ENCODE data around the gene YIPF2. TPM values are rescaled to one million over a fixed set of nuclear protein-coding genes. Genes with fewer than 3 reads are reported as not detected.
"Not testable (repeated sequence)": the region's sequence is repeated elsewhere in the genome, so short reads cannot be mapped to it uniquely, and the experiment has no call there.

YIPF2 gene
- total RNA-seq, 2 experiments from 2014 or later, result 23.8 to 26.0 TPM

- Mint-ChIP-seq H3K27ac (peak overlapping the region; percentile 82), H3K9me3 (no peaks in the 10 kb centered on the region), H3K27me3 (no peaks in the 10 kb centered on the region), H3K4me1 (peaks cover 43% of the 10 kb centered on the region), H3K36me3 (ENCODE audit: low read depth) (peaks cover 11% of the 10 kb centered on the region), H3K4me3 (peak overlapping the region; percentile 87)
- POLR2A ChIA-PET, result interaction anchor here (1.0 to 2.6 kb wide), 6 partner anchors 9 to 194 kb away, joined by 3 to 12 read pairs (median 4); partner anchors contain the start of genes LDLR, SPC24 and TMED1
- no peak for DNase-seq
- CTCF ChIA-PET, result interaction anchor here (1.3 to 1.4 kb wide), 3 partner anchors 20 to 74 kb away, joined by 4 to 7 read pairs (median 6); no protein-coding TSS in a partner anchor
Measured at GRCh38 chr19:10961073-10961860, 32.8 kb upstream of the YIPF2 start.

DNA sequence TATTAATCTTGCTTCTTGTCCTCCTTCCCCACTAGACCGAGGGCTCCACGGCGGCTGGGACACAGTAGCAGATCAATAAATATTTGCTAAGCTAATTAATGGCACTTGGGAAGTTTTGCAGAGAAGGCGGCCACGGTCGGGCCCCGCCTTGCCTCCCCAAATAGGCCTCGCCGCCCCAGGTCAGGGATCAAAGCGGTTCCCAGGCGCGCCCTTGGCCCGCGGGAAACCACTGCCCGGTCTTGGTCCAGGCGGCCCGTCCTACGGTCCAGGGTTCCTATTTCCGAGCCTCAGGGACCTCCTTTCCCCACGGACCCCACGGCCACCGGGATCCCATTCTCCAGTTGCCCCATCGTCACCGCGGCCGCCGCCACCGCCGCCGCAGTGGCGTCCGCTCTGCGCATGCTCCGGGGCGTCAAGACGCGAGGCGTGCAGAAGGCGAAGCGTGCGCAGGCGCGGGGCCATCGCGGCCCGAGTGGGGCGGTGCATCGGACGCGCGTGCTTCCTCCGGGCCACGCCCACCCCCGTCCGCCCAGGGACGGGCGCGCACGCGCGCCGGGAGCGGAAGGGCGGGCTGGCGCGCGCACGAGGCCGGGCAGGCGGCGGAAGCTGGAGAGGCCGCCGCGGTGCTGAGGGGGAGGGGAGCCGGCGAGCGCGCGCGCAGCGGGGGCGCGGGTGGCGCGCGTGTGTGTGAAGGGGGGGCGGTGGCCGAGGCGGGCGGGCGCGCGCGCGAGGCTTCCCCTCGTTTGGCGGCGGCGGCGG is 32.1 kb upstream of the YIPF2 start, which contains the start of gene SMARCA4:
Gene SMARCA4 (plus strand): TSS at position 717 of the 759 bp plus-strand sequence. CDS start 23,122 bp downstream, outside the sequence.
- Mint-ChIP-seq H3K9me3 (no peaks in the 10 kb centered on the region), H3K27ac (peak within 1 kb of the TSS; percentile 87), H3K36me3 (ENCODE audit: low read depth) (peaks cover 11% of the 10 kb centered on the region), H3K27me3 (no peaks in the 10 kb centered on the region), H3K4me3 (peak within 1 kb of the TSS; percentile 87), H3K4me1 (peaks cover 43% of the 10 kb centered on the region)
- peak; percentile 99 for DNase-seq
- POLR2A ChIA-PET, result interaction anchor here (1.0 to 2.6 kb wide), 7 partner anchors 10 to 195 kb away, joined by 3 to 12 read pairs (median 4); partner anchors contain the start of genes LDLR, SPC24 and TMED1
- CTCF ChIA-PET, result interaction anchor here (1.3 to 1.4 kb wide), 3 partner anchors 19 to 75 kb away, joined by 4 to 7 read pairs (median 6); no protein-coding TSS in a partner anchor

GRCh38 chr19:10959277-10959968 is 31.0 kb upstream of the YIPF2 start:
- peak overlapping the region; percentile 87 for H3K27ac Mint-ChIP-seq
- peaks cover 11% of the 10 kb centered on the region for H3K36me3 Mint-ChIP-seq (ENCODE audit: low read depth)
- not testable (repeated sequence) for H3K27me3 Mint-ChIP-seq, DNase-seq, H3K9me3 Mint-ChIP-seq
- H3K4me1 Mint-ChIP-seq, result peaks cover 37% of the 10 kb centered on the region
- ChIA-PET CTCF (interaction anchor here (1.3 to 1.5 kb wide), 2 partner anchors 15 to 76 kb away, joined by 4 to 5 read pairs; no protein-coding TSS in a partner anchor), POLR2A (interaction anchor here (1.5 to 2.6 kb wide), 3 partner anchors 87 to 196 kb away, joined by 3 to 12 read pairs (median 4); partner anchors contain the start of genes LDLR and SPC24)
- H3K4me3 Mint-ChIP-seq, result peak overlapping the region; percentile 82

DNA sequence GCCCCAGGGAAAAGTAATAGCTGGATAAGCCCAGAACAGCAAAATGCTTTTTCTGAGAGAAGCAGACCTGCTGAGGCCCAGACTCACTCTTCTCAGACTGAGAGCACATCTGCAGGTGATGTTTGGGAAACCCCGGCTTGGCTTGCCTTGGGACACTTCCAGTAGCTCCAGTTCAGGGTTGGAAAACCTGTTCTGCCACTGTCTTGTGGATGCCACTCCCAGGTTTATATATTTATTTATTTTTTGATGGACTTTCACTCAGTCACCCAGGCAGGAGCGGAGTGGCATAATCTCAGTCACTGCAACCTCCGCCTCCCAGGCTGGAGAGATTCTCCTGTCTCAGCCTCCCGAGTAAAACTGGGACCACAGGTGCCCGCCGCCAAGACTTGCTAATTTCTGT is 24.4 kb upstream of the YIPF2 start:
- no peak overlapping the region for H3K4me3 Mint-ChIP-seq
- CTCF ChIA-PET, result interaction anchor here (1.7 to 2.0 kb wide), 2 partner anchors 11 to 16 kb away, joined by 6 to 9 read pairs; no protein-coding TSS in a partner anchor
- peaks cover 2% of the 10 kb centered on the region for H3K4me1 Mint-ChIP-seq
- H3K27me3 Mint-ChIP-seq, result no peaks in the 10 kb centered on the region
- no peaks in the 10 kb centered on the region for H3K9me3 Mint-ChIP-seq
- H3K36me3 Mint-ChIP-seq (ENCODE audit: low read depth), result no peaks in the 10 kb centered on the region
- POLR2A ChIA-PET, result no interaction called here
- H3K27ac Mint-ChIP-seq, result no peak overlapping the region
- no peak for DNase-seq

DNA sequence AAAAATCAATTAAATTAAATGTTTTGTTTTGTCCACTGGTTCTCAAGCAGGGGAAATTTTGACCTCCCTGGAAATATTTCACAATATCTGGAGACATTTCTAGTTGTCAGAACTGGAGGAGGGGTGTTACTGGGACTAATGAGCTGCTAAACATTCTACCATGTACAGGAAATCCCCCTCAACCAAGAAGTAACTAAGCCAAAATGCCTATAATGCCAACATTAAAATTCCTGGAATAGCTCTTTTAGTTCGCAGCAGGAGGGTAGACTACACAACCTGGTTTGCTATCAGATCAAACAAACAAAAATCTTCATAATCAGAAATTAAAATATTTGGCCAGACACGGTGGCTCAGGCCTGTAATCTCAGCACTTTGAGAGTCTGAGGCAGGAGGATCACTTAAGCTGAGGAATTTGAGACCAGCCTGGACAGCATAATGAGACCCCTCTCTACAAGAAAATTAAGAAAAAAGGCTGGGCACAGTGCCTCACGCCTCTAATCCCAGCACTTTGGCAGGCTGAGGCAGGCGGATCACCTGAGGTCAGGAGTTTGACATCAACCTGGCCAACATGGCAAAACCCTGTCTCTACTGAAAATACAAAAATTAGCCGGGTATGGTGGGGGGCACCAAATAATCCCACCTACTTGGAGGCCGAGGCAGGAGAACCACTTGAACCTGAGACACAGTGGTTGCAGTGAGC is 18.7 kb upstream of the YIPF2 start:
- Mint-ChIP-seq H3K36me3 (ENCODE audit: low read depth) (no peaks in the 10 kb centered on the region), H3K27me3 (no peaks in the 10 kb centered on the region), H3K9me3 (no peaks in the 10 kb centered on the region), H3K27ac (no peak overlapping the region), H3K4me1 (peaks cover 4% of the 10 kb centered on the region), H3K4me3 (no peak overlapping the region)
- POLR2A ChIA-PET, result no interaction called here
- no peak for DNase-seq
- CTCF ChIA-PET, result no interaction called here

DNA sequence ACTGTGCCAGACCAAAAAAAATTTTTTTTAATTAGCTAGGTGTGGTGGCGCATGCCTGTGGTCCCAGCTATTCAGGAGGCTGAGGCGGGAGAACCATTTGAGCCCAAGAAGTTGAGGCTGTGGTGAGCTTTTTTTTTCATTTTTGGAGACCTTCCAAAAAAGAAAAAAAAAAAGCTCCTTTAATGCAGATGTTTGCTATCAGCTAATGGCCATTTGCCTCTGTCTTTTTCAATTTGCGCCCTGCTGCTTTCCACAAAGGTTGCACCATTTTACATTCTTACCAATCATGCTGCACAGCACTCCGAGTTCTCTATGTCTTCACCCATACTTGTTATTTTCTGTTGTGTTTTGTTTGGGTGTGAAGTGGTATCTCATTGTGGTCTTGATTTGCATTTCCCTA is 16.8 kb upstream of the YIPF2 start:
- peaks cover 6% of the 10 kb centered on the region for H3K4me1 Mint-ChIP-seq

GRCh38 chr19:10943412-10943811 is 15.0 kb upstream of the YIPF2 start:
- CTCF ChIA-PET, result interaction anchor here (1.0 to 2.3 kb wide), 3 partner anchors 13 to 93 kb away, joined by 3 to 19 read pairs (median 5); no protein-coding TSS in a partner anchor
- H3K27ac Mint-ChIP-seq; H3K27me3 Mint-ChIP-seq; H3K9me3 Mint-ChIP-seq; DNase-seq; H3K36me3 Mint-ChIP-seq (ENCODE audit: low read depth); POLR2A ChIA-PET; H3K4me3 Mint-ChIP-seq: not testable (repeated sequence)
- peaks cover 12% of the 10 kb centered on the region for H3K4me1 Mint-ChIP-seq

More for the DNA sequence above, 16.8 kb upstream of the YIPF2 start:
- no peak for DNase-seq
- no peaks in the 10 kb centered on the region for H3K9me3 Mint-ChIP-seq
- no peak overlapping the region for H3K4me3 Mint-ChIP-seq
- POLR2A ChIA-PET, result interaction anchor here (0.6 kb wide), 1 partner anchor 1386 kb away, joined by 3 read pairs; no protein-coding TSS in a partner anchor
- H3K27ac Mint-ChIP-seq, result no peak overlapping the region
- no peaks in the 10 kb centered on the region for H3K36me3 Mint-ChIP-seq (ENCODE audit: low read depth)
- no peaks in the 10 kb centered on the region for H3K27me3 Mint-ChIP-seq
- CTCF ChIA-PET, result interaction anchor here (0.7 to 1.3 kb wide), 4 partner anchors 9 to 90 kb away, joined by 3 to 6 read pairs (median 4); no protein-coding TSS in a partner anchor

DNA sequence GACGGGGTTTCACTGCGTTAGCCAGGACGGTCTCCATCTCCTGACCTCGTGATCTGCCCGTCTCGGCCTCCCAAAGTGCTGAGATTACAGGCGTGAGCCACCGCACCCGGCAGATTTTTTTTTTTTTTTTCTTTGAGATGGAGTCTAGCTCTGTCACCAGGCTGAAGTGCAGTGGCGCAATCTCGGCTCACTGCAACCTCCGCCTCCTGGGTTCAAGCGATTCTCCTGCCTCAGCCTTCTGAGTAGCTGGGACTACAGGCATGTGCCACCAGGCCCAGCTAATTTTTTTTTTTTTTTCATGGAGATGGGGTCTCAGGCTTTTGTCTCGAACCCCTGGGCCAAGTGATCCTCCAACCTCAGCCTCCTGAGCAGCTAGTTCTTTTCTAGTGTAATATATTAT is 13.2 kb upstream of the YIPF2 start:
- H3K27me3 Mint-ChIP-seq; DNase-seq; H3K36me3 Mint-ChIP-seq (ENCODE audit: low read depth); H3K27ac Mint-ChIP-seq; H3K9me3 Mint-ChIP-seq; H3K4me3 Mint-ChIP-seq: not testable (repeated sequence)
- peaks cover 14% of the 10 kb centered on the region for H3K4me1 Mint-ChIP-seq
- ChIA-PET POLR2A (interaction anchor here (0.6 to 1.3 kb wide), 2 partner anchors 11 to 61 kb away, joined by 3 to 5 read pairs; no protein-coding TSS in a partner anchor), CTCF (interaction anchor here (0.7 to 2.3 kb wide), 20 partner anchors 8 to 223 kb away, joined by 3 to 19 read pairs (median 7); partner anchors contain the start of gene SMARCA4)

DNA sequence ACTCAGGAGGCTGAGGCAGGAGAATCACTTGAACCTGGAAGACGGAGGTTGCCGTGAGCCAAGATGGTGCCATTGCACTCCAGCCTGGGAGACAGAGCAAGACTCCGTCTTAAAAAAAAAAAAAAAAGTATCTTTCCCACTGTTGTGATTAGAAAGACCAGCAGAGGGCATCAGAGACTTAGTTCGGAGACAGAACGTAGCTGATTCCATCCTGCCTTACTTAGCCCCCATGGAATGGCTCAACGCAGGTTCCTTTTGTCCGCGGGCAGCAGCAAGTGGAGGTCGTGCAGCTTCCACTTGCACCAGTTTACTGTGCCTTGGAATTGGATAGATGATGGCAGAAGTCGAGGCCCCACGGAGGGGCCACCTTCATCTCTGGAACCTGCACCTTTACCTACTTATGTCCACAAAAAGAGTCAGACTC is 8.2 kb upstream of the YIPF2 start:
- peaks cover 4% of the 10 kb centered on the region for H3K36me3 Mint-ChIP-seq (ENCODE audit: low read depth)
- H3K4me3 Mint-ChIP-seq, result no peak overlapping the region
- H3K27ac Mint-ChIP-seq, result no peak overlapping the region

DNA sequence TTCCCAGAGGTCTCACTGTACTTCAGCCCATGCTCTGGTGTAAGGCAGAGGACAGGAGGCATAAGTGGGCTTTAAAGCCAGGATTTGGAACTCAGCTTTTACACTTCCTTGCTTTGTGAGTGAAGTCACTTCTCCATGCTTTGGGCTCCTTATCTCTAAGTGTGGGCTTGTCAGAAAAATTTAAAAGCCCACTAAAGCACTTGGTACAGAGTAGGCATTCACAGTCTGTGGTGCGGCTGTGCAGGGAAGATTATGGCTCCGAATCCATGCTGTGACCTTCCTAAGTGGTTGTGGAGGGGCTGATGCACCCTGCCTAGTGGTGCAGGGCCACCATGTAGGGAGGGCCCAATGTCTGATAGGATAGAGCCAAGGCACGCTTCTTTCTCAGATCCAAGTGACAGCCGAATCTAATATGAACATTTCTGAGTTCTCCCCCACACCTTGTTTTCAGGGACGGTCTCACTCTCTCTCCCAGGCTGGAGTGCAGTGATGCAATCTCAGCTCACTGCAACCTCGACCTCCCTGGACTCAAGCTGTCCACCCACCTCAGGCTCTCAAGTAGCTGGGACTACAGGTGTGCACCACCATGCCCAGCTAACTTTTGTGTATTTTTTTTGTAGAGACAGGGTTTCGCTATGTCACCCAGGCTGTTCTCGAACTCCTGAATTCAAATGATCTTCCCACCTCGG is 7.1 kb upstream of the YIPF2 start:
- CTCF ChIA-PET, result interaction anchor here (0.6 to 1.9 kb wide), 10 partner anchors 10 to 190 kb away, joined by 3 to 6 read pairs (median 4); partner anchors contain the start of genes LDLR and SMARCA4
- DNase-seq, result no peak
- Mint-ChIP-seq H3K4me3 (no peak overlapping the region), H3K9me3 (no peaks in the 10 kb centered on the region), H3K4me1 (peaks cover 16% of the 10 kb centered on the region), H3K36me3 (ENCODE audit: low read depth) (peaks cover 9% of the 10 kb centered on the region), H3K27me3 (no peaks in the 10 kb centered on the region), H3K27ac (no peak overlapping the region)
- POLR2A ChIA-PET, result interaction anchor here (1.9 kb wide), 1 partner anchor 26 kb away, joined by 5 read pairs; the partner anchor contains the start of gene SMARCA4

More for the DNA sequence above, 8.2 kb upstream of the YIPF2 start:
- Mint-ChIP-seq H3K4me1 (peaks cover 12% of the 10 kb centered on the region), H3K27me3 (no peaks in the 10 kb centered on the region), H3K9me3 (no peaks in the 10 kb centered on the region)
- POLR2A ChIA-PET, result interaction anchor here (0.6 to 1.9 kb wide), 2 partner anchors 25 to 56 kb away, joined by 3 to 5 read pairs; partner anchors contain the start of gene SMARCA4
- peak; percentile 32 for DNase-seq
- CTCF ChIA-PET, result interaction anchor here (0.6 to 1.9 kb wide), 27 partner anchors 8 to 208 kb away, joined by 3 to 11 read pairs (median 4); partner anchors contain the start of genes LDLR, SMARCA4 and TMED1

DNA sequence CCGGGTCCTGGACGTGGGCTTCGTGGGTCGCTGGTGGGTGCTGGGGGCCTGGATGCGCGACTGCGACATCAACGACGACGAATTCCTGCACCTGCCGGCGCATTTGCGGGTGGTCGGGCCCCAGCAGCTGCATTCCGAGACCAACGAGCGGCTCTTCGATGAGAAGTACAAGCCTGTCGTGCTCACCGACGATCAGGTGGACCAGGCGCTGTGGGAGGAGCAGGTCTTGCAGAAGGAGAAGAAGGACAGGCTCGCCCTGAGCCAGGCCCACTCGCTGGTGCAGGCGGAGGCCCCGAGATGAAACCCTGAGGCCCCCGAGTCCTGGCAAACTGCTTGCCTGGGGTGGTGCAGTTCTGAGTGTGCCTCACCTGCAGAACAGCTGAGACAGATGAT is 959 bp upstream of the YIPF2 start:
- H3K36me3 Mint-ChIP-seq (ENCODE audit: low read depth), result peaks cover 19% of the 10 kb centered on the region
- ChIA-PET CTCF (interaction anchor here (0.6 to 3.7 kb wide), 5 partner anchors 13 to 65 kb away, joined by 3 to 19 read pairs (median 3); no protein-coding TSS in a partner anchor), POLR2A (interaction anchor here (1.1 kb wide), 1 partner anchor 31 kb away, joined by 3 read pairs; the partner anchor contains the start of gene SMARCA4)
- H3K9me3 Mint-ChIP-seq, result no peaks in the 10 kb centered on the region
- peak overlapping the region; percentile 94 for H3K4me3 Mint-ChIP-seq
- H3K27ac Mint-ChIP-seq, result peak overlapping the region; percentile 58
- peaks cover 32% of the 10 kb centered on the region for H3K4me1 Mint-ChIP-seq
- DNase-seq, result no peak
- H3K27me3 Mint-ChIP-seq, result no peaks in the 10 kb centered on the region

All from activated CD4-positive, alpha-beta memory T cell treated with anti-CD3 and anti-CD28 coated beads, Interleukin-2, amount 10 ng/mL, durations not matched to agents 7 days and 5 days (primary cell).